IMR-90 (cell line): ENCODE measurements around the gene GUCY2C.

Experiments
- CTCF ChIP-seq: conservative IDR thresholded peaks from 2 replicates; pipeline ENCODE4 v1.5.1; 2012; ENCODE audit warnings: mild to moderate bottlenecking, low read depth, low read length, improper control_type of control experiment
- MXI1 ChIP-seq: IDR thresholded peaks from 2 replicates; pipeline ENCODE4 v1.6.1; 2012; ENCODE audit warnings: low read depth, mild to moderate bottlenecking, low read length, moderate library complexity, borderline replicate concordance
- SMC3 ChIP-seq: fragments of 150-350 bp; IDR thresholded peaks from 2 replicates; pipeline ENCODE4 v1.6.1; 2016; ENCODE audit warnings: low read depth, mild to moderate bottlenecking, antibody characterized with exemption, low read length, moderate library complexity

DNA sequence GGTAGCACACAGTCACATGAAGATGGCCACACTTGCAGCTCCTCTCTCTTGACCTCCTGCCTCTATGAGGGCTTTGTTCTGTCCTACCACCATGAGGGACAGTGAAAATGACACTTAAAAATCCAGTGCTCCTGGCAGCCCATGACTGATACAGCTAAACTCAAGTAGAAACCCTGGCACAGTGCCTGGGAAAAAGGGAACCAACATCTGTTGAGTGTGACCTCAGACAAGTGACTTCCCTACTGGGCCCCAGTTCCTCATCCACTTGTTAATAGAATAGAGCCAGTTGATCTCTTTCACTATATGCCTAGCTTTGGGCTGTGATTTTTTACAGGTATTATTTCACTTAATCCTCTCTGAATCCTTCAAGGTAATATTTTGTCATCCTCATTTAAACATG is 4.8 kb downstream of the GUCY2C start:
- no peak for TF ChIP-seq CTCF
- TF ChIP-seq MXI1, result no peak
- no peak for TF ChIP-seq SMC3
